Common myeloid progenitor, CD34-positive (primary cell): ENCODE results near the gene PASD1.
A peak's percentile ranks its signal among the peaks of the same experiment; 100 is the strongest.

Source experiments
- CTCF ChIA-PET: fragments of 350-600 bp; sonication (Branson Sonifier 250); formaldehyde crosslinking; loops from one replicate; lab custom pipeline; 2021; ENCODE audit warnings: antibody characterized with exemption; lab: Charles Lee
- POLR2A ChIA-PET: fragments of 350-600 bp; sonication (Branson Sonifier 250); formaldehyde crosslinking; loops from one replicate; lab custom pipeline; 2021; ENCODE audit warnings: antibody characterized with exemption; lab: Charles Lee
- DNase-seq, 3 donors: peaks; one replicate each; pipeline versions ENCODE4 v3.0.0 to v3.0.0-alpha.2; 2013
- H3K27ac ChIP-seq, 2 experiments: 1 replicate in 1 of 2; 2 replicates in 1 of 2; pipeline ENCODE4 v1.7.0; 2013; ENCODE audit warnings: inconsistent platforms in 2 of 2, low read length in 2 of 2, mild to moderate bottlenecking in 2 of 2, low read depth in 1 of 2, moderate library complexity in 1 of 2; ENCODE audit not compliant: severe bottlenecking in 2 of 2, insufficient read depth in 1 of 2, poor library complexity in 1 of 2
- H3K27me3 ChIP-seq, 5 experiments: replicated peaks in 2 of 5; 1 replicate in 3 of 5; 2 replicates in 2 of 5; pipeline versions ENCODE4 v1.6.1 to v1.7.0; 2013; ENCODE audit warnings: low read length in 4 of 5, mild to moderate bottlenecking in 2 of 5, moderate library complexity in 2 of 5, inconsistent platforms in 1 of 5; ENCODE audit not compliant: insufficient read depth in 5 of 5, control insufficient read depth in 4 of 5
- H3K36me3 ChIP-seq, 4 experiments: 1 replicate in 2 of 4; 2 replicates in 2 of 4; pipeline versions ENCODE4 v1.6.1 to v1.7.0; 2013; ENCODE audit warnings: low read length in 3 of 4, control low read depth in 1 of 4, mild to moderate bottlenecking in 1 of 4; ENCODE audit not compliant: control insufficient read depth in 4 of 4, insufficient read depth in 4 of 4
- H3K4me1 ChIP-seq, 4 experiments: 1 replicate in 3 of 4; 2 replicates in 1 of 4; pipeline versions ENCODE4 v1.6.1 to v1.7.1; 2013; ENCODE audit warnings: low read length in 3 of 4, mild to moderate bottlenecking in 3 of 4, control low read depth in 1 of 4, inconsistent platforms in 1 of 4, moderate library complexity in 1 of 4; ENCODE audit not compliant: control insufficient read depth in 4 of 4, insufficient read depth in 4 of 4; ENCODE audit errors: control extremely low read depth in 1 of 4
- H3K4me3 ChIP-seq, 7 experiments: 1 replicate in 4 of 7; 2 replicates in 3 of 7; pipeline versions ENCODE4 v1.5.1 to v1.7.0; 2013; ENCODE audit warnings: mild to moderate bottlenecking in 7 of 7, low read length in 6 of 7, moderate library complexity in 6 of 7, inconsistent platforms in 2 of 7, low read depth in 2 of 7, control low read depth in 1 of 7; ENCODE audit not compliant: insufficient read depth in 4 of 7, control insufficient read depth in 1 of 7; ENCODE audit errors: extremely low read depth in 1 of 7
- H3K9me3 ChIP-seq, 5 experiments: 1 replicate in 4 of 5; 2 replicates in 1 of 5; pipeline versions ENCODE4 v1.6.1 to v1.7.1; 2013; ENCODE audit warnings: low read length in 4 of 5, mild to moderate bottlenecking in 2 of 5, inconsistent platforms in 1 of 5, low read depth in 1 of 5, moderate library complexity in 1 of 5; ENCODE audit not compliant: control insufficient read depth in 4 of 5, insufficient read depth in 2 of 5; ENCODE audit errors: control extremely low read depth in 1 of 5
- WGBS: methylation state at CpG from one replicate; pipeline ENCODE4 v1.1.5; 2013; ENCODE audit not compliant: insufficient coverage; 5-methylcytosine and 5-hydroxymethylcytosine counted together

Gene PASD1

GRCh38 chrX:151609222-151609621, 45.7 kb downstream of the PASD1 start:
- POLR2A ChIA-PET: no interaction called here
- no peaks in the 10 kb centered on the region for H3K9me3 ChIP-seq

GRCh38 chrX:151621422-151621821, 57.9 kb downstream of the PASD1 start:
- H3K4me3 ChIP-seq: no peak overlapping the region
- no peaks in the 10 kb centered on the region for H3K9me3 ChIP-seq
- DNase-seq: peak in 1 of 3 donors; percentile 1
- H3K27ac ChIP-seq: no peak overlapping the region
- ChIA-PET POLR2A (no interaction called here), CTCF (no interaction called here)
- no peaks in the 10 kb centered on the region for H3K4me1 ChIP-seq
- no peaks in the 10 kb centered on the region for H3K36me3 ChIP-seq
- WGBS: no CpG with 5 or more reads among the region's 3 CpGs
- peaks cover 0 to 4% (median 0%) of the 10 kb centered on the region in 5 experiments for H3K27me3 ChIP-seq

More at GRCh38 chrX:151609222-151609621, 45.7 kb downstream of the PASD1 start:
- no peak for DNase-seq
- CTCF ChIA-PET: no interaction called here
- H3K27me3 ChIP-seq: no peaks in the 10 kb centered on the region
- WGBS: no CpG with 5 or more reads among the region's 5 CpGs
- H3K4me1 ChIP-seq: no peaks in the 10 kb centered on the region
- no peak overlapping the region for H3K4me3 ChIP-seq
- H3K27ac ChIP-seq: no peak overlapping the region
- no peaks in the 10 kb centered on the region for H3K36me3 ChIP-seq

GRCh38 chrX:151624677-151625076, 61.2 kb downstream of the PASD1 start:
- CTCF ChIA-PET: interaction anchor here (0.7 kb wide), 1 partner anchor 20 kb away, joined by 3 read pairs; no protein-coding TSS in a partner anchor
- DNase-seq: no peak
- Histone ChIP-seq H3K27ac (no peak overlapping the region), H3K4me3 (no peak overlapping the region), H3K9me3 (no peaks in the 10 kb centered on the region), H3K27me3 (peaks cover 0 to 4% (median 0%) of the 10 kb centered on the region in 5 experiments), H3K4me1 (no peaks in the 10 kb centered on the region), H3K36me3 (no peaks in the 10 kb centered on the region)
- POLR2A ChIA-PET: no interaction called here
- WGBS: 60% methylated on average over 1 of the region's 2 CpGs

GRCh38 chrX:151631822-151632221, 68.3 kb downstream of the PASD1 start:
- Histone ChIP-seq H3K4me1 (no peaks in the 10 kb centered on the region), H3K9me3 (no peaks in the 10 kb centered on the region), H3K27ac (no peak overlapping the region), H3K36me3 (no peaks in the 10 kb centered on the region), H3K27me3 (peaks cover 0 to 2% (median 0%) of the 10 kb centered on the region in 5 experiments), H3K4me3 (no peak overlapping the region)
- ChIA-PET CTCF (no interaction called here), POLR2A (no interaction called here)
- WGBS: 33% methylated on average over 1 of the region's 2 CpGs
- DNase-seq: no peak

- H3K4me1 ChIP-seq: no peaks in the 10 kb centered on the region
- POLR2A ChIA-PET: no interaction called here
- CTCF ChIA-PET: interaction anchor here (0.6 kb wide), 1 partner anchor 218 kb away, joined by 3 read pairs; no protein-coding TSS in a partner anchor
- peaks cover 0 to 2% (median 0%) of the 10 kb centered on the region in 5 experiments for H3K27me3 ChIP-seq
- no peak overlapping the region for H3K27ac ChIP-seq
- peak in 2 of 3 donors; percentile 1 to 34 for DNase-seq
- H3K9me3 ChIP-seq: no peaks in the 10 kb centered on the region
- 61% methylated on average over 2 of the region's 4 CpGs for WGBS
- no peaks in the 10 kb centered on the region for H3K36me3 ChIP-seq
- no peak overlapping the region for H3K4me3 ChIP-seq
Observed at GRCh38 chrX:151633157-151633556, 69.7 kb downstream of the PASD1 start.

GRCh38 chrX:151634937-151635336, 71.5 kb downstream of the PASD1 start:
- no peak for DNase-seq
- no peaks in the 10 kb centered on the region for H3K36me3 ChIP-seq
- ChIA-PET POLR2A (no interaction called here), CTCF (no interaction called here)
- no peaks in the 10 kb centered on the region for H3K4me1 ChIP-seq
- WGBS: no CpG with 5 or more reads among the region's 1 CpG
- H3K9me3 ChIP-seq: no peaks in the 10 kb centered on the region
- no peak overlapping the region for H3K27ac ChIP-seq
- H3K4me3 ChIP-seq: no peak overlapping the region
- peaks cover 0 to 2% (median 0%) of the 10 kb centered on the region in 5 experiments for H3K27me3 ChIP-seq

- peaks cover 0 to 4% (median 0%) of the 10 kb centered on the region in 5 experiments for H3K27me3 ChIP-seq
- H3K4me3 ChIP-seq: no peak overlapping the region
- no peak overlapping the region for H3K27ac ChIP-seq
- no peaks in the 10 kb centered on the region for H3K36me3 ChIP-seq
- ChIA-PET CTCF (no interaction called here), POLR2A (no interaction called here)
- 17% methylated on average over 1 of the region's 11 CpGs for WGBS
- no peak for DNase-seq
- H3K4me1 ChIP-seq: no peaks in the 10 kb centered on the region
- H3K9me3 ChIP-seq: no peaks in the 10 kb centered on the region
Observed at GRCh38 chrX:151641564-151641963, 78.1 kb downstream of the PASD1 start.
